Natural killer cell (primary cell): ENCODE data around the gene PANK4. TPM values are rescaled to one million over a fixed set of nuclear protein-coding genes. Genes with fewer than 3 reads are reported as not detected.

Source experiments
- ATAC-seq, 3 donors: fragments of 150-1000 bp in 2 of 3; fragments of 200-7000 bp in 1 of 3; cut with Tn5 transposase; 1 replicate in 1 of 3; 2 replicates in 2 of 3; pipeline ENCODE4 v1.10.0; 2021; ENCODE audit warnings: mild to moderate bottlenecking in 2 of 3, moderate library complexity in 2 of 3
- DNase-seq, 2 donors: peaks; one replicate each; pipeline versions ENCODE4 v3.0.0 to v3.0.0-alpha.2; 2013 to 2021; ENCODE audit warnings: mixed read lengths in 1 of 2
- H3K27ac ChIP-seq: one replicate; pipeline ENCODE4 v1.5.1; 2013; ENCODE audit warnings: mild to moderate bottlenecking, low read length
- H3K27me3 ChIP-seq: one replicate; pipeline ENCODE4 v1.6.1; 2013; ENCODE audit warnings: low read length; ENCODE audit not compliant: control insufficient read depth, insufficient read depth
- H3K36me3 ChIP-seq: one replicate; pipeline ENCODE4 v1.6.1; 2013; ENCODE audit warnings: low read length; ENCODE audit not compliant: control insufficient read depth, insufficient read depth
- H3K4me1 ChIP-seq: one replicate; pipeline ENCODE4 v1.6.1; 2013; ENCODE audit warnings: low read length; ENCODE audit not compliant: control insufficient read depth, insufficient read depth
- H3K4me3 ChIP-seq: one replicate; pipeline ENCODE4 v1.5.1; 2013; ENCODE audit warnings: low read length
- H3K9me3 ChIP-seq: one replicate; pipeline ENCODE4 v1.6.1; 2013; ENCODE audit warnings: low read length; ENCODE audit not compliant: control insufficient read depth, insufficient read depth
- H3K27ac Mint-ChIP-seq, 2 donors: one replicate each; pipeline ENCODE4 v1.8.0; 2022; ENCODE audit warnings: mild to moderate bottlenecking in 2 of 2, mixed read lengths in 2 of 2, moderate library complexity in 1 of 2
- H3K27me3 Mint-ChIP-seq, 2 donors: one replicate each; pipeline ENCODE4 v1.8.0; 2022; ENCODE audit warnings: low read depth in 2 of 2, mixed read lengths in 2 of 2
- H3K36me3 Mint-ChIP-seq: one replicate; pipeline ENCODE4 v1.8.0; 2022; ENCODE audit warnings: mixed read lengths
- H3K4me1 Mint-ChIP-seq, 2 donors: one replicate each; pipeline ENCODE4 v1.8.0; 2022; ENCODE audit warnings: mixed read lengths in 2 of 2
- H3K4me3 Mint-ChIP-seq: one replicate; pipeline ENCODE4 v1.8.0; 2022; ENCODE audit warnings: mild to moderate bottlenecking, moderate library complexity, mixed read lengths
- H3K9me3 Mint-ChIP-seq, 2 donors: one replicate each; pipeline ENCODE4 v1.8.0; 2022; ENCODE audit warnings: mixed read lengths in 2 of 2
- WGBS: methylation state at CpG from one replicate; pipeline ENCODE4 v1.1.7; 2013; ENCODE audit warnings: missing lambda C conversion rate; ENCODE audit not compliant: insufficient coverage; 5-methylcytosine and 5-hydroxymethylcytosine counted together
- intact Hi-C: fragments of 100-400 bp; cut with micrococcal nuclease; formaldehyde crosslinking; loops from one replicate; pipeline ENCODE4 v1.14.2; 2022
- total RNA-seq, 4 donors: library from RNA; stranded (reverse); fragments of 120-200 nt in 1 of 4; gene quantifications; one replicate each; pipeline versions ENCODE4 v1.2.3 to v1.2.4, GENCODE V29; 2013 to 2022
- TF ChIP-seq, protein P1 (sequence below): fragments of 200-600 bp; IDR thresholded peaks from one replicate; pipeline ENCODE4 v1.8.0; 2022; ENCODE audit warnings: antibody characterized with exemption

Gene PANK4
- total RNA-seq, 3 donors from 2014 or later (not counting 1 experiment from before 2014, with no cell fraction given), result 48.2 to 75.7 (median 61.8) TPM

GRCh38 chr1:2541619-2542245 lies 15.3 kb upstream of the PANK4 start:
- peaks cover 49% of the 10 kb centered on the region for H3K4me1 ChIP-seq
- no peak overlapping the region for H3K4me3 ChIP-seq
- DNase-seq (no peak), ATAC-seq (no peak)
- H3K27ac ChIP-seq, result no peak overlapping the region
- TF ChIP-seq, protein P1, sequence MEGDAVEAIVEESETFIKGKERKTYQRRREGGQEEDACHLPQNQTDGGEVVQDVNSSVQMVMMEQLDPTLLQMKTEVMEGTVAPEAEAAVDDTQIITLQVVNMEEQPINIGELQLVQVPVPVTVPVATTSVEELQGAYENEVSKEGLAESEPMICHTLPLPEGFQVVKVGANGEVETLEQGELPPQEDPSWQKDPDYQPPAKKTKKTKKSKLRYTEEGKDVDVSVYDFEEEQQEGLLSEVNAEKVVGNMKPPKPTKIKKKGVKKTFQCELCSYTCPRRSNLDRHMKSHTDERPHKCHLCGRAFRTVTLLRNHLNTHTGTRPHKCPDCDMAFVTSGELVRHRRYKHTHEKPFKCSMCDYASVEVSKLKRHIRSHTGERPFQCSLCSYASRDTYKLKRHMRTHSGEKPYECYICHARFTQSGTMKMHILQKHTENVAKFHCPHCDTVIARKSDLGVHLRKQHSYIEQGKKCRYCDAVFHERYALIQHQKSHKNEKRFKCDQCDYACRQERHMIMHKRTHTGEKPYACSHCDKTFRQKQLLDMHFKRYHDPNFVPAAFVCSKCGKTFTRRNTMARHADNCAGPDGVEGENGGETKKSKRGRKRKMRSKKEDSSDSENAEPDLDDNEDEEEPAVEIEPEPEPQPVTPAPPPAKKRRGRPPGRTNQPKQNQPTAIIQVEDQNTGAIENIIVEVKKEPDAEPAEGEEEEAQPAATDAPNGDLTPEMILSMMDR, result no peak
- no peak overlapping the region for H3K4me3 Mint-ChIP-seq
- no peaks in the 10 kb centered on the region for H3K27me3 Mint-ChIP-seq
- no peaks in the 10 kb centered on the region for H3K9me3 Mint-ChIP-seq
- no peaks in the 10 kb centered on the region for H3K27me3 ChIP-seq
- 77% methylated on average over 25 of the region's 25 CpGs for WGBS
- no peak overlapping the region for H3K27ac Mint-ChIP-seq
- H3K4me1 Mint-ChIP-seq, result peaks cover 0 to 14% of the 10 kb centered on the region in 2 donors
- no peaks in the 10 kb centered on the region for H3K36me3 ChIP-seq
- intact Hi-C loops, result loop anchor here (10.0 kb wide), 2 partner anchors 103 to 347 kb away; partner anchors contain the start of gene FAAP20
- H3K9me3 ChIP-seq, result no peaks in the 10 kb centered on the region
- no peaks in the 10 kb centered on the region for H3K36me3 Mint-ChIP-seq

DNA sequence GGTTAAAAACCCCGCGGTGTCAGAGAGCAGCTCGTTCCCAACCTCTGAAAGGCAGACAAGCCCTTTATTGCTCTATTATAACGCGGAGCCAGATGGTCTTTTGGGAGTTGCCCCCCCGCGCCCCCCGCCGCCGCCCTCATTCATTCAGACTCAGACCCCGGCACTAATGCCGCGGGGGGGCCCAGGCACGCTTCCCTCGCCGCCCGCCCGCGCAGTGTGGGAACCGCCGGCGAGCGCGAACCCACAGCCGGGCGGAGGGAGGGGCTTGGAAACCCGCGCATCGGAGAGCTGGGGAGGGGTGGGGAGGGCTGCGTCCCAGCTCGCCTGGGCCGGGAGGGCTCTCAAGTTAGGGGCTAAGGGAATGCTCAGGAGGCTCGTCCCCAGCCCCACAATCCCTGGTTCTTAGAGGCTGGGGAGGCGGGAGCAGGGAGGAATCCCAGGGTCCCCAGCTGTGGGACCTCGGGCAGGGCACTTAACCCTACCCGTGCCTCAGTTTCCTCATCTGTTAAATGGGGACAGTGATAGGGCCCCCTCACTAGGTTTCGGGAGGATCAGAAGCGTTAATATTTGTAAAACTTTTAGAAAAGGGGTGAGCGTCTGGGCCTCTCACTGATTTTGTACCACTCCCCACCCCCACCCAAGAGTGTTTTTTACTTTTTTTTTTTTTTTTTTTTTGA lies 14.6 kb upstream of the PANK4 start:
- intact Hi-C loops, result loop anchor here (10.0 kb wide), 2 partner anchors 104 to 346 kb away; partner anchors contain the start of gene FAAP20

GRCh38 chr1:2539312-2539907 lies 13.0 kb upstream of the PANK4 start:
- H3K4me3 Mint-ChIP-seq, result no peak overlapping the region
- no peaks in the 10 kb centered on the region for H3K36me3 Mint-ChIP-seq
- H3K4me3 ChIP-seq, result no peak overlapping the region
- ATAC-seq (peak in 2 of 3 donors; percentile 37 to 57), DNase-seq (peak in 1 of 2 donors; percentile 58)
- H3K27ac Mint-ChIP-seq, result no peak overlapping the region
- peaks cover 0 to 7% of the 10 kb centered on the region in 2 donors for H3K4me1 Mint-ChIP-seq
- TF ChIP-seq, protein P1, result peak; percentile 11
- H3K27me3 Mint-ChIP-seq, result peaks cover 0 to 3% of the 10 kb centered on the region in 2 donors
- no peaks in the 10 kb centered on the region for H3K36me3 ChIP-seq
- no peaks in the 10 kb centered on the region for H3K9me3 Mint-ChIP-seq
- H3K27ac ChIP-seq, result no peak overlapping the region
- H3K27me3 ChIP-seq, result no peaks in the 10 kb centered on the region
- H3K9me3 ChIP-seq, result no peaks in the 10 kb centered on the region
- 81% methylated on average over 12 of the region's 12 CpGs for WGBS
- intact Hi-C loops, result no loop called here
- H3K4me1 ChIP-seq, result peaks cover 36% of the 10 kb centered on the region

More for the DNA sequence above, 14.6 kb upstream of the PANK4 start:
- 8% methylated on average over 36 of the region's 39 CpGs for WGBS
- ATAC-seq (peak in 1 of 3 donors; percentile 40), DNase-seq (peak in 1 of 2 donors; percentile 47)
- Histone ChIP-seq H3K9me3 (no peaks in the 10 kb centered on the region), H3K4me3 (no peak overlapping the region), H3K36me3 (no peaks in the 10 kb centered on the region), H3K27me3 (no peaks in the 10 kb centered on the region), H3K27ac (no peak overlapping the region), H3K4me1 (peaks cover 48% of the 10 kb centered on the region)
- no peaks in the 10 kb centered on the region for H3K36me3 Mint-ChIP-seq
- H3K4me3 Mint-ChIP-seq, result no peak overlapping the region
- no peak overlapping the region for H3K27ac Mint-ChIP-seq
- H3K27me3 Mint-ChIP-seq, result peaks cover 0 to 3% of the 10 kb centered on the region in 2 donors
- TF ChIP-seq, protein P1, result no peak
- peaks cover 0 to 12% of the 10 kb centered on the region in 2 donors for H3K4me1 Mint-ChIP-seq
- H3K9me3 Mint-ChIP-seq, result no peaks in the 10 kb centered on the region
